ENCODE results near the gene CFAP221.

- no peak for TF ChIP-seq CTCF (optimal IDR thresholded peaks at IDR 0.05 in 1 of 3, IDR thresholded peaks at IDR 0.05 in 1 of 3, conservative IDR thresholded peaks at IDR 0.05 in 1 of 3; ENCODE audit: extremely low read depth in 1 of 3, insufficient read depth in 2 of 3, low read length in 3 of 3)
- no peak for TF ChIP-seq EZH2 (IDR thresholded peaks at IDR 0.05; ENCODE audit: low read length)
These were observed 60.8 kb downstream of the CFAP221 start for GRCh38 chr2:119605096-119605495.

All from keratinocyte (primary cell).